NB4 (cell line): ENCODE measurements around the gene DUSP16.
A peak's percentile ranks its signal among the peaks of the same experiment; 100 is the strongest.

Experiments used
- DNase-seq: peaks from one replicate; pipeline ENCODE4 v3.0.0; 2010; ENCODE audit warnings: low read depth
- H3K4me3 ChIP-seq: one replicate; pipeline ENCODE4 v1.5.1; 2011; ENCODE audit warnings: mild to moderate bottlenecking, low read depth, low read length, moderate library complexity
- CTCF ChIP-seq: IDR thresholded peaks from one replicate; pipeline ENCODE4 v1.5.1; 2012; ENCODE audit warnings: low read depth, low read length
- MYC ChIP-seq: IDR thresholded peaks from 2 replicates; pipeline ENCODE4 v1.6.1; 2011; ENCODE audit warnings: low read depth, low read length
- POLR2A ChIP-seq: IDR thresholded peaks from 2 replicates; pipeline ENCODE4 v1.6.1; 2011; ENCODE audit warnings: mild to moderate bottlenecking; ENCODE audit not compliant: insufficient read length; ENCODE audit errors: extremely low read depth
- TF ChIP-seq, protein P1 (sequence below): IDR thresholded peaks from 2 replicates; pipeline ENCODE4 v1.6.1; 2011; ENCODE audit warnings: low read depth, low read length

Gene DUSP16

GRCh38 chr12:12467688-12468261 lies 94.9 kb downstream of the DUSP16 start:
- TF ChIP-seq CTCF (no peak), MYC (0 out of 2 replicates have a peak, but pooled peaks have one; percentile 13)
- TF ChIP-seq, protein P1, sequence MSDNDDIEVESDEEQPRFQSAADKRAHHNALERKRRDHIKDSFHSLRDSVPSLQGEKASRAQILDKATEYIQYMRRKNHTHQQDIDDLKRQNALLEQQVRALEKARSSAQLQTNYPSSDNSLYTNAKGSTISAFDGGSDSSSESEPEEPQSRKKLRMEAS: 0 out of 2 replicates have a peak, but pooled peaks have one; percentile 8
- peak; percentile 71 for DNase-seq
- no peak overlapping the region for H3K4me3 ChIP-seq

- H3K4me3 ChIP-seq: no peak overlapping the region
- no peak for DNase-seq
- no peak for TF ChIP-seq POLR2A
- TF ChIP-seq, protein P1: no peak
Measured at GRCh38 chr12:12467264-12467663, 95.4 kb downstream of the DUSP16 start.

- peak; percentile 33 for DNase-seq
- TF ChIP-seq MYC (no peak), POLR2A (no peak), CTCF (no peak)
- TF ChIP-seq, protein P1: no peak
- H3K4me3 ChIP-seq: no peak overlapping the region
Measured at GRCh38 chr12:12466157-12466556, 96.5 kb downstream of the DUSP16 start.

DNA sequence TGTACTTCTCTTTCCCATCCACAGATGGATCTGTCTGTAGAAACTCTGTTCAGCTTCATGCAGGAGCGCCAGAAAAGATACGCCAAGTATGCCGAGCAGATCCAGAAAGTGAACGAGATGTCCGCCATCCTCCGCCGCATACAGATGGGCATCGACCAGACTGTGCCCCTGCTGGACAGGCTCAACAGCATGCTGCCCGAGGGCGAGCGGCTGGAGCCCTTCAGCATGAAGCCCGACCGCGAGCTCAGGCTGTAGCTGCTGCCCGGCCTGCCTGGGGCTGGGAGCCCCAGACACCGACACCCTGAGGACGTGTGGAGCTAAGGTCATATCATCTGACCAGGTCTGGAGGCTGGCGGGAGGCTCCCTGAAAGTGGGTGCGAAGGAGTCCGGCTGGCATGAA lies 97.1 kb downstream of the DUSP16 start:
- no peak for TF ChIP-seq MYC
- TF ChIP-seq POLR2A: no peak
- TF ChIP-seq, protein P1: no peak
- TF ChIP-seq CTCF: no peak
- no peak for DNase-seq
- no peak overlapping the region for H3K4me3 ChIP-seq

- TF ChIP-seq CTCF: no peak
- TF ChIP-seq, protein P1: no peak
- no peak for TF ChIP-seq MYC
- TF ChIP-seq POLR2A: no peak
- H3K4me3 ChIP-seq: no peak overlapping the region
- no peak for DNase-seq
Measured at GRCh38 chr12:12461923-12462315, 100.7 kb downstream of the DUSP16 start.

DNA sequence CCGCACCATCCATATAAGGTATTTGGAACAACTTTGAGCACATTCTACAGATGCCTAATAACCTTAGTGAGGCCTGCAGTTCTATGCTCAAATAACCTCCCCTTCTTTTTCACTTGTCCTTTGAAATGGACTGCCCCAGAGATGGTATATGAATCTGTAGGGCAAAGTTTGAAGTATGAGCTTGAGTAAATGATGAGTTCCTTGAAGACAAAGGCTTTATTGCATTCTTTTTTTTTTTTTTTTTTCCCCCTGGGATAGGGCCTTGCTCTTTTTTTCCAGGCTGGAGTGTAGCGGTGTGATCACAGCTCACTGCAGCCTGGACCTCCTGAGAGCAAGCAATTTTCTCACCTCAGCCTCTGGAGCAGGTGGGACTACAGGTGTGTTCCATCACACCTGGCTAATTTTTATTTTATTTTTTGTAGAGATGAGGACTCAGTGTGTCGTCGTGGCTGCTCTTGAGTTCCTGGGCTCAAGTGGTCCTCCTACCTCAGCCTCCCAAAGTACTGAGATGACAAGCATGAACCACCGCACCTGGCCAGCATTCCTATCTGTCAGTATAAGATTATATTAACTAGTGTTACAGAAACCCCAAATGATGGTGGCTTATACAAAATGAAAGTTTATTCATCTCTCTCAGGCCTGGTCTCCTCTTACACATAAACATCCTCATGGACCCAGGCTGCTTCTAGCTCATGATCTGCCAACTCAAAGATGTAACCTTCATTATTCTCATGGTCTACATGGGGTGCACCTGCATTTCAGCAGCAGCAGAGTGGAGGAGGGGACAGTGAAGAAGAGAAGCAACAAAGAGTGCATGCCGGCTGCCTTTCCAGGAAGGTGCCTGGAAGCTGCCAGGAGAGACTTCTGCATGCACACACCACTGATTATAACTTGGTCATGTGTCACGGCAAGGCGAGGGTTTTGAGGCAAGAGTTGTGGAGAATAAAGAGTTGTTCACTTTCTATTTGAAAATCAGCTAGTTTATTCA lies 101.4 kb downstream of the DUSP16 start:
- DNase-seq: no peak
- no peak for TF ChIP-seq MYC
- TF ChIP-seq POLR2A: no peak
- TF ChIP-seq, protein P1: no peak
- TF ChIP-seq CTCF: no peak
- no peak overlapping the region for H3K4me3 ChIP-seq
